ENCODE data around the gene ALCAM. TPM values are rescaled to one million over a fixed set of nuclear protein-coding genes. Genes with fewer than 3 reads are reported as not detected.

ALCAM gene
- total RNA-seq, 2 donors from 2014 or later, result 32.2 to 91.2 TPM

DNA sequence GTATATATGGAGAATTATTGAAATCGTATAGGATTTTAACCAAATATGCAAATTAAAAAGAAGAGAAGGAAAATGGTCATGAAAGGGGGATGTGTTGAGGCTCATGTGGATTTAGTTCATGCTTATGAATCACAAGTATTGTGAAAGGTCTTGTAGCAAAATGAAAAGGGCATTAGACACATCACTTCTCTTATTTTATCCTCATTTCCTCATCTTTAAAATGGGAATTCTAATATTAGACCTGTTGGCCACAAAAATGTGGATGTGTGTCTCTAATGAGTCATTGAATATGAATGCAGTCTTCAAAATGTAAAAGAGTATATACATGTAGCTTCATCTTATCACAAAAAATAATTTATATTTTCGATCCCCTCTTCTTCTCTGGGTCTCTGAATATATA, 14.9 kb upstream of the ALCAM start:
- DNase-seq (ENCODE audit: low spot score), result no peak
- intact Hi-C loops (cut with DNase I), result no loop called here
- Histone ChIP-seq H3K4me1 (replicated peaks) (no peaks in the 10 kb centered on the region), H3K9me3 (no peaks in the 10 kb centered on the region), H3K4me3 (no peak overlapping the region), H3K27ac (no peak overlapping the region), H3K27me3 (replicated peaks; ENCODE audit: insufficient read depth) (no peaks in the 10 kb centered on the region), H3K36me3 (no peaks in the 10 kb centered on the region)
- WGBS, result 86% methylated on average over 2 of the region's 2 CpGs
- TF ChIP-seq POLR2AphosphoS5 (IDR thresholded peaks at IDR 0.05) (no peak), POLR2A (IDR thresholded peaks at IDR 0.05) (no peak)
- TF ChIP-seq, protein P1, sequence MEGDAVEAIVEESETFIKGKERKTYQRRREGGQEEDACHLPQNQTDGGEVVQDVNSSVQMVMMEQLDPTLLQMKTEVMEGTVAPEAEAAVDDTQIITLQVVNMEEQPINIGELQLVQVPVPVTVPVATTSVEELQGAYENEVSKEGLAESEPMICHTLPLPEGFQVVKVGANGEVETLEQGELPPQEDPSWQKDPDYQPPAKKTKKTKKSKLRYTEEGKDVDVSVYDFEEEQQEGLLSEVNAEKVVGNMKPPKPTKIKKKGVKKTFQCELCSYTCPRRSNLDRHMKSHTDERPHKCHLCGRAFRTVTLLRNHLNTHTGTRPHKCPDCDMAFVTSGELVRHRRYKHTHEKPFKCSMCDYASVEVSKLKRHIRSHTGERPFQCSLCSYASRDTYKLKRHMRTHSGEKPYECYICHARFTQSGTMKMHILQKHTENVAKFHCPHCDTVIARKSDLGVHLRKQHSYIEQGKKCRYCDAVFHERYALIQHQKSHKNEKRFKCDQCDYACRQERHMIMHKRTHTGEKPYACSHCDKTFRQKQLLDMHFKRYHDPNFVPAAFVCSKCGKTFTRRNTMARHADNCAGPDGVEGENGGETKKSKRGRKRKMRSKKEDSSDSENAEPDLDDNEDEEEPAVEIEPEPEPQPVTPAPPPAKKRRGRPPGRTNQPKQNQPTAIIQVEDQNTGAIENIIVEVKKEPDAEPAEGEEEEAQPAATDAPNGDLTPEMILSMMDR (IDR thresholded peaks at IDR 0.05), result no peak

DNA sequence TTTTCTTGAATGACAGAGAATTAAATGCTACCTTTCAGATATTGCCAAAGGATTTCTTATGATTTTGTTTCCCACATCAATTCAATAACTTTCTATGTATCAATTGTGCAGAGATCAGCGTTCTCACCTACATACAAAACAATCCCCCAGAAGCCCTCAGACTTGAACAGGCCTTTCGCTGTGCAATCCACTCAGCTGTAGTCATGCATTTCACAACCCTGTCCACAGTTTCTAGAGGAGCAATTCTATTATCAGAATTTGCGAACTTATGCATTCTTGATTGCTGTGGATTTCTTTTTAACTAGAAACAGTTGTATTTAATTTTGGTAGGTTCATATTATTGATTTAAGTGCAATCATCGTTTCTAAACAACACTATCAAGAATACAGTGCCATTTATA, 13.7 kb upstream of the ALCAM start:
- H3K27ac ChIP-seq, result no peak overlapping the region
- no peak overlapping the region for H3K4me3 ChIP-seq
- WGBS, result 93% methylated on average over 4 of the region's 4 CpGs
- DNase-seq (ENCODE audit: low spot score), result no peak
- no peaks in the 10 kb centered on the region for H3K36me3 ChIP-seq
- no peaks in the 10 kb centered on the region for H3K27me3 ChIP-seq (replicated peaks; ENCODE audit: insufficient read depth)
- H3K9me3 ChIP-seq, result no peaks in the 10 kb centered on the region
- intact Hi-C loops (cut with DNase I), result no loop called here
- no peaks in the 10 kb centered on the region for H3K4me1 ChIP-seq (replicated peaks)
- TF ChIP-seq, protein P1 (IDR thresholded peaks at IDR 0.05), result no peak

DNA sequence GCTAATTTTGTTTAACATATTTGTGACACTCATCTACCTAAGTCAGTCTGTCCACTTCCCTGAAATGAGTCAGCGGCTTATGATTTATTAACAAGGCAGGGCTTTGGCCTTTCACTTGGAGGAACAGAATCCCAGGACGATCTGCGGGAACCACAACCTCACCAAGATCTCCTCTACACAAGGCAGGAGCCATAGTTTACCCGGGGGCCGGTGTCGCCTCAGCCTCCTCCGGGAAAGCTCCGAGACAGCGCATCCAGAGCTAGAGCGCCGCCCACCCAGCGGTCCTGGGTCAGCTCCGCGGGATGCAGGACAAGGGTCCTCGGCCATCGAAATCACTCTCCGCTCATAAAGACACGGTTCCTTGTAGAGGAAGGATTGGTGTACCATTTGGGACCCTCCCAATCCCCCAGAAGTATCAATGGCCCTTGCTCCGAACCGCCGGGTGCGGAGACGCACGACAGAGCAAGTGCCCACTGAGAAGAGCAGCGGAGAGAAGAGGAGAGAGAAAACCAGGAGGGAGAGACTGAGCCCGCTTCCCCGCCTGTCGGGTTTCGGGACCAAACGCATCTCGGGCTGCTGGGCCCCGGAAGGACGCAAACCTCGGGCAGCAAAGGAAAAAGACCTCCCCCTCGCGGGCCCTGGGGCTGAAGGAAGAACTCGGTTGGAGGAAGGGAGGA, 13.1 kb upstream of the ALCAM start:
- no peaks in the 10 kb centered on the region for H3K36me3 ChIP-seq
- no peaks in the 10 kb centered on the region for H3K9me3 ChIP-seq
- intact Hi-C loops (cut with DNase I), result no loop called here
- no peaks in the 10 kb centered on the region for H3K4me1 ChIP-seq (replicated peaks)
- 24% methylated on average over 37 of the region's 37 CpGs for WGBS
- TF ChIP-seq, protein P1 (IDR thresholded peaks at IDR 0.05), result no peak
- no peak for TF ChIP-seq POLR2A (IDR thresholded peaks at IDR 0.05)
- TF ChIP-seq POLR2AphosphoS5 (IDR thresholded peaks at IDR 0.05), result no peak
- DNase-seq (ENCODE audit: low spot score), result no peak
- no peak overlapping the region for H3K4me3 ChIP-seq
- H3K27ac ChIP-seq, result no peak overlapping the region
- no peaks in the 10 kb centered on the region for H3K27me3 ChIP-seq (replicated peaks; ENCODE audit: insufficient read depth)

DNA sequence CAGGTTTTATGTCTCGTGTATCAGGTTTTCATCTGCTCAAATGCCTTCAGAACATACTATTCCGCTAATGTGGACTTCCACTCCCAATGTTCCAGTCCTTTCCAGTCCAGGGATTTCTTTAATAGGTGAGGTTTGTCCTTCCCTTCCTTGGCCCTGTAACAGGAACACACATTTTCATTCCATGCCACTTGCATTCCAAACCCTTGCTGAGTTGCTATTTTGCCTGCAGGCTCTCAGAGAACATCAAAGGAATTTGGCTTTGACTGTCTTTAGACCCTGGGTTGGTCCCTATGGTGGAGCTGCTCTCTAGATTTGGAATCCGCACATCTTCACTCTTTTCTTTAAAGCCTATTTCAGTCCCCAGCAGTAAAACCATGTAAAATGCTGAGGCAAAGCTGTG, 12.3 kb upstream of the ALCAM start:
- WGBS, result 70% methylated on average over 3 of the region's 3 CpGs
- Histone ChIP-seq H3K27me3 (replicated peaks; ENCODE audit: insufficient read depth) (no peaks in the 10 kb centered on the region), H3K27ac (no peak overlapping the region), H3K4me3 (no peak overlapping the region), H3K4me1 (replicated peaks) (no peaks in the 10 kb centered on the region), H3K36me3 (no peaks in the 10 kb centered on the region), H3K9me3 (no peaks in the 10 kb centered on the region)
- no peak for TF ChIP-seq POLR2A (IDR thresholded peaks at IDR 0.05)
- TF ChIP-seq POLR2AphosphoS5 (IDR thresholded peaks at IDR 0.05), result no peak
- TF ChIP-seq, protein P1 (IDR thresholded peaks at IDR 0.05), result no peak
- intact Hi-C loops (cut with DNase I), result no loop called here
- DNase-seq (ENCODE audit: low spot score), result no peak

DNA sequence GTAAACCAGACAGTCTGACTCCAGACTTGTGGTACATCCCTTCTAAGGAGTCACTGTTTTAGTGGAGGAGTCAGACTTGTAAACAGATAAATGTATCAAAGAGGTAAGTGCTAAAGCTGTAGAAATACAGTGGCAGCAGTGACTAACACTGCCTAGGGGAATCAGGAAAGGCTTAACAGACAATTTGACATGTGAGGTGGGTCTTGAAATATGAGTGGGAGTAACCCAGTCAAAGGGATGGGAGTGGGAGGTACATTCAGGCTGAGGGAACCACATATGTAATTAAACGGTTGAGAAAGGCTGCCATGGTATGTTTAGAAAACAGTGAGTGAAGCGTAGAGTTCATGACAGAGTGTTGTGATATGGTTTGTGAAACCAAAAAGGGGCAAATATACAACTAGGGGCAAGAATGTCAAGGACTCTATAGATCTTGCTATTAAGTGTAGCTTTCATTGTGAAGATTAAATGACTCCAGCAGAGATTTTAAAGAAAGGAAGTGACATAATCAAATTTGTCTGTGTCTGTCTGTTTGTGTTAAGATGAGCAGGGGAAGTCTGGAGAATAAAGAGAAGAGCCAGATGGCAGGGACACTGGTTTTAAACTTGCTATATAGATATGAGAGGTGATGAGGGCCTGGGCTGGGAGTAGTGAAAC, 11.2 kb upstream of the ALCAM start:
- DNase-seq (ENCODE audit: low spot score), result no peak
- Histone ChIP-seq H3K9me3 (no peaks in the 10 kb centered on the region), H3K27ac (no peak overlapping the region), H3K27me3 (replicated peaks; ENCODE audit: insufficient read depth) (no peaks in the 10 kb centered on the region), H3K36me3 (no peaks in the 10 kb centered on the region), H3K4me3 (no peak overlapping the region), H3K4me1 (replicated peaks) (no peaks in the 10 kb centered on the region)
- intact Hi-C loops (cut with DNase I), result no loop called here
- WGBS, result 77% methylated on average over 2 of the region's 2 CpGs
- TF ChIP-seq POLR2A (IDR thresholded peaks at IDR 0.05) (no peak), POLR2AphosphoS5 (IDR thresholded peaks at IDR 0.05) (no peak)
- TF ChIP-seq, protein P1 (IDR thresholded peaks at IDR 0.05), result no peak
